Esophagus squamous epithelium (tissue), 5 donors: ENCODE data around the gene PSMA7. TPM values are rescaled to one million over a fixed set of nuclear protein-coding genes. Genes with fewer than 3 reads are reported as not detected.

Experiments used
- DNase-seq: peaks from one replicate; lab custom pipeline; 2025; lab: John Stamatoyannopoulos, UW
- H3K27ac ChIP-seq, 4 donors: fragments of 200-600 bp; sonication (generic); one replicate each; pipeline ENCODE4 v1.5.1; 2016 to 2019; ENCODE audit warnings: mild to moderate bottlenecking in 1 of 4
- H3K27me3 ChIP-seq, 4 donors: fragments of 200-600 bp; sonication (generic); 1 replicate in 3 of 4; 2 replicates in 1 of 4; pipeline versions ENCODE4 v1.5.1 to v1.6.0; 2017 to 2021; ENCODE audit warnings: antibody characterized with exemption in 1 of 4
- H3K36me3 ChIP-seq, 3 donors: fragments of 200-600 bp; sonication (generic); one replicate each; pipeline ENCODE4 v1.5.1; 2016 to 2019
- H3K4me1 ChIP-seq, 3 donors: fragments of 200-600 bp; sonication (generic); one replicate each; pipeline ENCODE4 v1.5.1; 2017 to 2019
- H3K4me3 ChIP-seq, 4 donors: fragments of 200-600 bp; sonication (generic); 1 replicate in 3 of 4; 2 replicates in 1 of 4; pipeline ENCODE4 v1.5.1; 2016 to 2019; ENCODE audit warnings: mild to moderate bottlenecking in 2 of 4, moderate library complexity in 1 of 4
- H3K9me3 ChIP-seq, 3 donors: fragments of 200-600 bp; sonication (generic); one replicate each; pipeline ENCODE4 v1.5.1; 2016 to 2019
- POLR2A ChIP-seq, 4 donors: fragments of 450-650 bp; IDR thresholded peaks; one replicate each; pipeline ENCODE4 v1.6.1; 2017; ENCODE audit warnings: antibody characterized with exemption in 4 of 4, mild to moderate bottlenecking in 4 of 4, moderate library complexity in 3 of 4
- WGBS, 2 donors: methylation state at CpG; one replicate each; pipeline ENCODE4 v1.1.5; 2018; 5-methylcytosine and 5-hydroxymethylcytosine counted together
- intact Hi-C: fragments of 100-400 bp; cut with DNase I; formaldehyde crosslinking; loops from one replicate; pipeline ENCODE4 v1.15.0; 2022
- total RNA-seq, 4 donors: library from RNA; depleted of rRNA; stranded (reverse); fragments of >200 nt; gene quantifications; one replicate each; pipeline ENCODE4 v1.1.0, GENCODE V29; 2016
- TF ChIP-seq, protein P1 (sequence below), 6 experiments: fragments of 450-650 bp in 4 of 6; fragments of 200-600 bp in 2 of 6; sonication (generic) in 2 of 6; IDR thresholded peaks; one replicate each; pipeline ENCODE4 v1.5.1; 2016 to 2019; ENCODE audit warnings: antibody characterized with exemption in 6 of 6, mild to moderate bottlenecking in 4 of 6, moderate library complexity in 4 of 6
- donor health status: DM: yes; HTN: yes; CAD: no.

Gene PSMA7
- total RNA-seq, 4 donors from 2014 or later, result 230 to 373 (median 297) TPM

DNA sequence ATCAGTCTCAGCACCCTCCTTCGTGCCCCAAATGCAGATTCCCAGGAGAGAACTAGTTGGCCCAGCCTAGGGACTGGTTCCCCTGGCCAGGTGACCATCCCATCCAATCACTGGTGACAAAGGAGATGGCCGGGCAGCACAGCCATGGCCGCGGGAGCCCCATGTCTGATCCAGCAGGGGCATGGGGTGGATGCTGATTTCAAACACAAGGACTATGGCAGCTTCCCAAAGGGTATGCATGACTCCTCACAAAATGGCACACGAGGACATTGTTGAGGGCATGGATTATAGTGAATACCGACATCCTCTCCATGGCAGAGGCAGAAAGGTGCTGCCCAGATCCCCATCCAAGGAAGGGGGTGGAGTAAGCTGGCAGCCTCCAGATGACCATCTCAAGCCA lies 30.8 kb downstream of the PSMA7 start:
- intact Hi-C loops, result no loop called here
- peaks cover 0 to 55% (median 0%) of the 10 kb centered on the region in 4 donors for H3K27me3 ChIP-seq
- no peak overlapping the region for H3K27ac ChIP-seq
- no peaks in the 10 kb centered on the region for H3K4me1 ChIP-seq
- no peak for TF ChIP-seq POLR2A (IDR thresholded peaks at IDR 0.05)
- TF ChIP-seq, protein P1, sequence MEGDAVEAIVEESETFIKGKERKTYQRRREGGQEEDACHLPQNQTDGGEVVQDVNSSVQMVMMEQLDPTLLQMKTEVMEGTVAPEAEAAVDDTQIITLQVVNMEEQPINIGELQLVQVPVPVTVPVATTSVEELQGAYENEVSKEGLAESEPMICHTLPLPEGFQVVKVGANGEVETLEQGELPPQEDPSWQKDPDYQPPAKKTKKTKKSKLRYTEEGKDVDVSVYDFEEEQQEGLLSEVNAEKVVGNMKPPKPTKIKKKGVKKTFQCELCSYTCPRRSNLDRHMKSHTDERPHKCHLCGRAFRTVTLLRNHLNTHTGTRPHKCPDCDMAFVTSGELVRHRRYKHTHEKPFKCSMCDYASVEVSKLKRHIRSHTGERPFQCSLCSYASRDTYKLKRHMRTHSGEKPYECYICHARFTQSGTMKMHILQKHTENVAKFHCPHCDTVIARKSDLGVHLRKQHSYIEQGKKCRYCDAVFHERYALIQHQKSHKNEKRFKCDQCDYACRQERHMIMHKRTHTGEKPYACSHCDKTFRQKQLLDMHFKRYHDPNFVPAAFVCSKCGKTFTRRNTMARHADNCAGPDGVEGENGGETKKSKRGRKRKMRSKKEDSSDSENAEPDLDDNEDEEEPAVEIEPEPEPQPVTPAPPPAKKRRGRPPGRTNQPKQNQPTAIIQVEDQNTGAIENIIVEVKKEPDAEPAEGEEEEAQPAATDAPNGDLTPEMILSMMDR (IDR thresholded peaks at IDR 0.05), result no peak
- H3K9me3 ChIP-seq, result peaks cover 0 to 65% (median 48%) of the 10 kb centered on the region in 3 donors
- WGBS, 2 donors, result 92% methylated on average over 6 of the region's 6 CpGs
- no peak overlapping the region for H3K4me3 ChIP-seq
- DNase-seq, result no peak
- no peaks in the 10 kb centered on the region for H3K36me3 ChIP-seq

DNA sequence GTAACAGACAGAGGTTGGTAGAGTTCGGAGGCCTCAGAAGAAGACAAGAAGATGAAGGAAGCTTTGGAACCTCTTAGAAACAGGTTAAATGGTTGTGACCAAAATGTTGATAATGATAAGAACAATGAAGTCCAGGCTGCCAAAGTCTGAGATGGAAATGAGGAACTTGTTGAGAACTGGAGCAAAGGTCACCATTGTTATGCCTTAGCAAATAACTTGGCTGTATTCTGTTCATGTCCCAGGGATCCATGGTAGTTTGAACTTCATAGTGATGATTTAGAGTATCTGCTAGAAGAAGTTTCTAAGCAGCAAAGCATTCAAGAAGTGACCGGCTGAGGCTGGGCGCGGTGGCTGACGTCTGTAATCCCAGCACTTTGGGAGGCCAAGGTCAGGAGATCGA lies 32.0 kb downstream of the PSMA7 start:
- 95 to 96% methylated on average over 5 to 6 of the region's 6 CpGs for WGBS, 2 donors
- H3K4me3 ChIP-seq, result no peak overlapping the region
- DNase-seq, result no peak
- H3K36me3 ChIP-seq, result no peaks in the 10 kb centered on the region
- H3K27ac ChIP-seq, result no peak overlapping the region
- peaks cover 0 to 76% (median 55%) of the 10 kb centered on the region in 3 donors for H3K9me3 ChIP-seq
- intact Hi-C loops, result no loop called here
- TF ChIP-seq, protein P1 (IDR thresholded peaks at IDR 0.05), result no peak
- no peak for TF ChIP-seq POLR2A (IDR thresholded peaks at IDR 0.05)
- H3K27me3 ChIP-seq, result peaks cover 0 to 42% (median 0%) of the 10 kb centered on the region in 4 donors
- no peaks in the 10 kb centered on the region for H3K4me1 ChIP-seq

DNA sequence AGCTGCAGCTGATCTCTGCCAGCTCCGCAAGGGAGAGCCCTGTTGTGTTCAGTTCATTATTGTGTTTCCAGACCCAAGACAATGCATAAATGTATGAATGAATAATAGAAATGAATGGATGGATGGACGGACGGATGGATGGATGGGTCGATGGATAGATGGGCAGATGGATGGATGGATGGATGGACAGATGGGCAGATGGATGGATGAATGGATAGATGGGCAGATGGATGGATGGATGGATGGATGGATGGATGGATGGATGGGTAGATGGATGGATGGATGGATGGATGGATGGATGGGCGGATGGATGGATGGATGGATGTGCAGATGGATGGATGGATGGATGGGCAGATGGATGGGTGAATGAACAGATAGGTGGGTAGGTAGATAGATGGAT lies 37.6 kb downstream of the PSMA7 start:
- no peak overlapping the region for H3K27ac ChIP-seq
- intact Hi-C loops, result no loop called here
- 89% methylated on average over 4 to 5 of the region's 5 CpGs for WGBS, 2 donors
- TF ChIP-seq, protein P1 (IDR thresholded peaks at IDR 0.05), result no peak
- no peak for TF ChIP-seq POLR2A (IDR thresholded peaks at IDR 0.05)
- peaks cover 0 to 47% (median 0%) of the 10 kb centered on the region in 4 donors for H3K27me3 ChIP-seq
- H3K36me3 ChIP-seq, result no peaks in the 10 kb centered on the region
- no peaks in the 10 kb centered on the region for H3K4me1 ChIP-seq
- no peak overlapping the region for H3K4me3 ChIP-seq
- peaks cover 0 to 62% (median 51%) of the 10 kb centered on the region in 3 donors for H3K9me3 ChIP-seq
- DNase-seq, result no peak

DNA sequence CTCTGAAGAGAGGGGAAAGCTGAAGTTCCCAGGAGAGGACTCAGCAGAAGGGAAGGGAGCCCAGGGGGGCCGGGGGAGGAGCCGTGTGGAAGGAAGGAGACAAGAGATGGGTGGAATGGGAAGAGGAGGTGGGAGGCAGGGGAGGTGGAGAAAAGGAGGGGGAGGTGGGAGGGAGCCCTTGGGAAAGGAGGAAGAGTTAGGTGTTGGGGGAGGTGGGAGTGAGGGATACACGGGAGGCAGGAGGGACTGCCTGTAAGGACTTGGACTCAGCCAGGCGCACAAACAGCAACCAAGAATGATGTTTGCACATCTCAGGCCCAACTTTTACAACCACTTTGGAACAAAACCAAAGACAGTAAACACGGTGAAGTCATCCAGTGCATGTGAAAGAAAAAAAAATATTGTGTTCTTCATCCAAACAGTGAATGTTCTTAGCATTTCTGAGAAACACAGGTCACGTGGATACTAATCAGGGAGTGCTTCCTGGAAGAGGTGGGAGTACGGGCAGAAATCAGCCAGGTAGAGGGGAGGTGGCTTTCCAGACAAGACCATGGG lies 38.3 kb downstream of the PSMA7 start:
- H3K4me3 ChIP-seq, result no peak overlapping the region
- no peaks in the 10 kb centered on the region for H3K4me1 ChIP-seq
- peaks cover 0 to 62% (median 47%) of the 10 kb centered on the region in 3 donors for H3K9me3 ChIP-seq
- H3K27ac ChIP-seq, result no peak overlapping the region
- H3K36me3 ChIP-seq, result no peaks in the 10 kb centered on the region
- H3K27me3 ChIP-seq, result peaks cover 0 to 47% (median 0%) of the 10 kb centered on the region in 4 donors
- 19 to 37% methylated on average over 7 of the region's 7 CpGs for WGBS, 2 donors
- no peak for TF ChIP-seq POLR2A (IDR thresholded peaks at IDR 0.05)
- TF ChIP-seq, protein P1 (IDR thresholded peaks at IDR 0.05), result no peak
- intact Hi-C loops, result no loop called here
- no peak for DNase-seq

- H3K27ac ChIP-seq, result no peak overlapping the region
- peaks cover 0 to 58% (median 42%) of the 10 kb centered on the region in 3 donors for H3K9me3 ChIP-seq
- no peak overlapping the region for H3K4me3 ChIP-seq
- TF ChIP-seq, protein P1 (IDR thresholded peaks at IDR 0.05), result no peak
- TF ChIP-seq POLR2A (IDR thresholded peaks at IDR 0.05), result no peak
- peaks cover 0 to 47% (median 0%) of the 10 kb centered on the region in 4 donors for H3K27me3 ChIP-seq
- WGBS, 2 donors, result 35 to 39% methylated on average over 6 of the region's 15 CpGs
- no peaks in the 10 kb centered on the region for H3K36me3 ChIP-seq
- intact Hi-C loops, result no loop called here
- DNase-seq, result no peak
- no peaks in the 10 kb centered on the region for H3K4me1 ChIP-seq
Measured at GRCh38 chr20:62104234-62104789, 38.9 kb downstream of the PSMA7 start.
